RWPE1 (cell line): Measurements from ENCODE around the gene BARD1.

Experiments
- CTCF ChIA-PET: fragments of 350-600 bp; sonication (Branson Sonifier 250); formaldehyde crosslinking; extraction: SDS; loops from one replicate; lab custom pipeline; 2021; lab: Yijun Ruan, JAX
- POLR2A ChIA-PET: fragments of 400-600 bp; formaldehyde crosslinking; extraction: SDS; loops from one replicate; lab custom pipeline; 2020; ENCODE audit warnings: antibody characterized with exemption; ENCODE audit not compliant: low non-redundant PET; lab: Yijun Ruan, JAX
- DNase-seq: peaks from one replicate; pipeline ENCODE4 v3.0.0; 2012; ENCODE audit warnings: low spot score
- H3K27ac ChIP-seq: fragments of 450-650 bp; 2 replicates; pipeline ENCODE4 v1.5.1; 2017
- CTCF ChIP-seq: fragments of 450-650 bp; conservative IDR thresholded peaks from 2 replicates; pipeline ENCODE4 v1.5.1; 2017; ENCODE audit warnings: low read depth, mild to moderate bottlenecking

Gene BARD1

GRCh38 chr2:214775971-214776370 is 33.5 kb downstream of the BARD1 start:
- POLR2A ChIA-PET = no interaction called here
- no peak for DNase-seq
- CTCF ChIA-PET = no interaction called here
- H3K27ac ChIP-seq = no peak overlapping the region
- no peak for TF ChIP-seq CTCF

GRCh38 chr2:214774108-214774507 is 35.4 kb downstream of the BARD1 start:
- CTCF ChIA-PET = no interaction called here
- no peak overlapping the region for H3K27ac ChIP-seq
- TF ChIP-seq CTCF = no peak
- DNase-seq = peak; percentile 32
- POLR2A ChIA-PET = no interaction called here

GRCh38 chr2:214772443-214773015 is 37.0 kb downstream of the BARD1 start:
- ChIA-PET POLR2A (no interaction called here), CTCF (interaction anchor here (0.7 kb wide), 1 partner anchor 579 kb away, joined by 5 read pairs; no protein-coding TSS in a partner anchor)
- no peak overlapping the region for H3K27ac ChIP-seq
- no peak for DNase-seq
- no peak for TF ChIP-seq CTCF

- no peak for TF ChIP-seq CTCF
- CTCF ChIA-PET = no interaction called here
- POLR2A ChIA-PET = no interaction called here
- H3K27ac ChIP-seq = no peak overlapping the region
- no peak for DNase-seq
These were observed 44.3 kb downstream of the BARD1 start for GRCh38 chr2:214765180-214765579.

- CTCF ChIA-PET = interaction anchor here (0.6 to 1.0 kb wide), 2 partner anchors 55 to 82 kb away, joined by 3 to 4 read pairs; no protein-coding TSS in a partner anchor
- no peak for DNase-seq
- no peak overlapping the region for H3K27ac ChIP-seq
- POLR2A ChIA-PET = no interaction called here
- TF ChIP-seq CTCF = no peak
These were observed 56.0 kb downstream of the BARD1 start for GRCh38 chr2:214753455-214753854.

GRCh38 chr2:214750529-214750928 is 59.0 kb downstream of the BARD1 start:
- ChIA-PET POLR2A (no interaction called here), CTCF (interaction anchor here (0.5 to 0.6 kb wide), 2 partner anchors 86 to 517 kb away, joined by 3 read pairs; no protein-coding TSS in a partner anchor)
- no peak for TF ChIP-seq CTCF
- no peak overlapping the region for H3K27ac ChIP-seq
- no peak for DNase-seq
